Measurements from ENCODE around the gene CYP2C19. TPM values are rescaled to one million over a fixed set of nuclear protein-coding genes. Genes with fewer than 3 reads are reported as not detected.

CYP2C19 gene
- total and polyA plus RNA-seq, 9 of the 15 experiments (the other 6 are each of a cell fraction or from before 2014, with no cell fraction given): not detected

DNA sequence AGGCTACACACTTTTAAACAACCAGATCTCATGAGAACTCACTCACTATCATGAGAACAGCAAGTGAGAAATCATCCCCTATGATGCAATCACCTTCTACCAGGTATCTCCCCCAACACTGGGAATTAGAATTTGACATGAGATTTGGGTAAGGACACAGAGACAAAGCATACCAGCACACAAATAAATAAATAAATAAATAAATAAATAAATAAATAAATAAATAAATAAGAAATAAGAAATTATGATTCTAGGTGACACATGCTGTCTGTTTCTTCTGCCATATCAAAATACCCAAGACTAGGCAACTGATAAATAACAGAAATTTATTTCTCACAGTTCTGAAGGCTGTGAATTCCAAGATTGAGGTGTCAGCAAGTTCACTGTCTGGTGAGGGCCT, 88.8 kb downstream of the CYP2C19 start:
- Histone ChIP-seq H3K27me3 (ENCODE audit: control insufficient read depth in 2 of 2, insufficient read depth in 2 of 2, low read length in 2 of 2) (no peaks in the 10 kb centered on the region), H3K36me3 (ENCODE audit: control insufficient read depth, insufficient read depth, low read length) (no peaks in the 10 kb centered on the region), H3K9me3 (replicated peaks; ENCODE audit: control insufficient read depth, insufficient read depth, low read depth, low read length) (no peaks in the 10 kb centered on the region), H3K27ac (ENCODE audit: extremely low read depth, low read depth, low read length) (no peak overlapping the region), H3K9ac (ENCODE audit: insufficient read depth in 1 of 2, low read depth in 2 of 2, low read length in 2 of 2) (no peak overlapping the region), H2AFZ (ENCODE audit: low read depth, low read length) (no peak overlapping the region), H3K79me2 (ENCODE audit: control insufficient read depth, insufficient read depth, low read length) (no peaks in the 10 kb centered on the region), H3K4me2 (ENCODE audit: insufficient read depth, low read length) (no peak overlapping the region), H3K9me1 (ENCODE audit: control insufficient read depth, insufficient read depth, low read length) (no peaks in the 10 kb centered on the region), H4K20me1 (replicated peaks; ENCODE audit: control insufficient read depth, insufficient read depth, low read length) (no peaks in the 10 kb centered on the region), H3K4me3 (no peak overlapping the region), H3K4me1 (replicated peaks in 1 of 2; ENCODE audit: control insufficient read depth in 2 of 2, insufficient read depth in 2 of 2, low read length in 2 of 2) (no peaks in the 10 kb centered on the region)
- ChIA-PET POLR2A (no interaction called here), CTCF (ENCODE audit: low intra/inter-chr PET ratio) (no interaction called here)
- in situ Hi-C loops (cut with MboI) (no loop called here), intact Hi-C loops (cut with micrococcal nuclease) (no loop called here)
- BruUV-seq (replicated peaks): no TSS peak
- no peak for ATAC-seq
- no peak for FAIRE-seq
- no peak for DNase-seq (ENCODE audit: extremely low read depth in 1 of 4, low spot score in 3 of 4)
- TF ChIP-seq, protein P1, sequence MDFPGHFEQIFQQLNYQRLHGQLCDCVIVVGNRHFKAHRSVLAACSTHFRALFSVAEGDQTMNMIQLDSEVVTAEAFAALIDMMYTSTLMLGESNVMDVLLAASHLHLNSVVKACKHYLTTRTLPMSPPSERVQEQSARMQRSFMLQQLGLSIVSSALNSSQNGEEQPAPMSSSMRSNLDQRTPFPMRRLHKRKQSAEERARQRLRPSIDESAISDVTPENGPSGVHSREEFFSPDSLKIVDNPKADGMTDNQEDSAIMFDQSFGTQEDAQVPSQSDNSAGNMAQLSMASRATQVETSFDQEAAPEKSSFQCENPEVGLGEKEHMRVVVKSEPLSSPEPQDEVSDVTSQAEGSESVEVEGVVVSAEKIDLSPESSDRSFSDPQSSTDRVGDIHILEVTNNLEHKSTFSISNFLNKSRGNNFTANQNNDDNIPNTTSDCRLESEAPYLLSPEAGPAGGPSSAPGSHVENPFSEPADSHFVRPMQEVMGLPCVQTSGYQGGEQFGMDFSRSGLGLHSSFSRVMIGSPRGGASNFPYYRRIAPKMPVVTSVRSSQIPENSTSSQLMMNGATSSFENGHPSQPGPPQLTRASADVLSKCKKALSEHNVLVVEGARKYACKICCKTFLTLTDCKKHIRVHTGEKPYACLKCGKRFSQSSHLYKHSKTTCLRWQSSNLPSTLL (IDR thresholded peaks at IDR 0.05): no peak
- no peak for TF ChIP-seq BCLAF1 (IDR thresholded peaks at IDR 0.05; ENCODE audit: borderline replicate concordance in 1 of 2, control insufficient read depth in 1 of 2, low read depth in 2 of 2, low read length in 1 of 2)
- TF ChIP-seq PCBP2 (IDR thresholded peaks at IDR 0.05; ENCODE audit: low read depth, low read length, poor library complexity, severe bottlenecking): no peak
- no peak for TF ChIP-seq EGR1 (conservative IDR thresholded peaks at IDR 0.05)
- no peak for TF ChIP-seq CBX1 (IDR thresholded peaks at IDR 0.05; ENCODE audit: low read depth)
- TF ChIP-seq RBM39 (optimal IDR thresholded peaks at IDR 0.05; ENCODE audit: low read depth, low read length): no peak
- TF ChIP-seq FOS (IDR thresholded peaks at IDR 0.05; ENCODE audit: extremely low read depth, insufficient read length): no peak
- TF ChIP-seq MAFG (tag; conservative IDR thresholded peaks at IDR 0.05): no peak
- no peak for TF ChIP-seq GABPB1 (CRISPR knock-in tag; IDR thresholded peaks at IDR 0.05)
- TF ChIP-seq, protein P2, sequence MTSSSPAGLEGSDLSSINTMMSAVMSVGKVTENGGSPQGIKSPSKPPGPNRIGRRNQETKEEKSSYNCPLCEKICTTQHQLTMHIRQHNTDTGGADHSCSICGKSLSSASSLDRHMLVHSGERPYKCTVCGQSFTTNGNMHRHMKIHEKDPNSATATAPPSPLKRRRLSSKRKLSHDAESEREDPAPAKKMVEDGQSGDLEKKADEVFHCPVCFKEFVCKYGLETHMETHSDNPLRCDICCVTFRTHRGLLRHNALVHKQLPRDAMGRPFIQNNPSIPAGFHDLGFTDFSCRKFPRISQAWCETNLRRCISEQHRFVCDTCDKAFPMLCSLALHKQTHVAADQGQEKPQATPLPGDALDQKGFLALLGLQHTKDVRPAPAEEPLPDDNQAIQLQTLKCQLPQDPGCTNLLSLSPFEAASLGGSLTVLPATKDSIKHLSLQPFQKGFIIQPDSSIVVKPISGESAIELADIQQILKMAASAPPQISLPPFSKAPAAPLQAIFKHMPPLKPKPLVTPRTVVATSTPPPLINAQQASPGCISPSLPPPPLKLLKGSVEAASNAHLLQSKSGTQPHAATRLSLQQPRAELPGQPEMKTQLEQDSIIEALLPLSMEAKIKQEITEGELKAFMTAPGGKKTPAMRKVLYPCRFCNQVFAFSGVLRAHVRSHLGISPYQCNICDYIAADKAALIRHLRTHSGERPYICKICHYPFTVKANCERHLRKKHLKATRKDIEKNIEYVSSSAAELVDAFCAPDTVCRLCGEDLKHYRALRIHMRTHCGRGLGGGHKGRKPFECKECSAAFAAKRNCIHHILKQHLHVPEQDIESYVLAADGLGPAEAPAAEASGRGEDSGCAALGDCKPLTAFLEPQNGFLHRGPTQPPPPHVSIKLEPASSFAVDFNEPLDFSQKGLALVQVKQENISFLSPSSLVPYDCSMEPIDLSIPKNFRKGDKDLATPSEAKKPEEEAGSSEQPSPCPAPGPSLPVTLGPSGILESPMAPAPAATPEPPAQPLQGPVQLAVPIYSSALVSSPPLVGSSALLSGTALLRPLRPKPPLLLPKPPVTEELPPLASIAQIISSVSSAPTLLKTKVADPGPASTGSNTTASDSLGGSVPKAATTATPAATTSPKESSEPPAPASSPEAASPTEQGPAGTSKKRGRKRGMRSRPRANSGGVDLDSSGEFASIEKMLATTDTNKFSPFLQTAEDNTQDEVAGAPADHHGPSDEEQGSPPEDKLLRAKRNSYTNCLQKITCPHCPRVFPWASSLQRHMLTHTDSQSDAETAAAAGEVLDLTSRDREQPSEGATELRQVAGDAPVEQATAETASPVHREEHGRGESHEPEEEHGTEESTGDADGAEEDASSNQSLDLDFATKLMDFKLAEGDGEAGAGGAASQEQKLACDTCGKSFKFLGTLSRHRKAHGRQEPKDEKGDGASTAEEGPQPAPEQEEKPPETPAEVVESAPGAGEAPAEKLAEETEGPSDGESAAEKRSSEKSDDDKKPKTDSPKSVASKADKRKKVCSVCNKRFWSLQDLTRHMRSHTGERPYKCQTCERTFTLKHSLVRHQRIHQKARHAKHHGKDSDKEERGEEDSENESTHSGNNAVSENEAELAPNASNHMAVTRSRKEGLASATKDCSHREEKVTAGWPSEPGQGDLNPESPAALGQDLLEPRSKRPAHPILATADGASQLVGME (CRISPR knock-in tag; IDR thresholded peaks at IDR 0.05): no peak
- no peak for TF ChIP-seq PRMT5 (CRISPR knock-in tag; IDR thresholded peaks at IDR 0.05)
